Measurements from ENCODE around the gene UBE2V1. TPM values are rescaled to one million over a fixed set of nuclear protein-coding genes. Genes with fewer than 3 reads are reported as not detected.

Gene UBE2V1
- total RNA-seq, 1 donor from 2014 or later: 109 TPM

DNA sequence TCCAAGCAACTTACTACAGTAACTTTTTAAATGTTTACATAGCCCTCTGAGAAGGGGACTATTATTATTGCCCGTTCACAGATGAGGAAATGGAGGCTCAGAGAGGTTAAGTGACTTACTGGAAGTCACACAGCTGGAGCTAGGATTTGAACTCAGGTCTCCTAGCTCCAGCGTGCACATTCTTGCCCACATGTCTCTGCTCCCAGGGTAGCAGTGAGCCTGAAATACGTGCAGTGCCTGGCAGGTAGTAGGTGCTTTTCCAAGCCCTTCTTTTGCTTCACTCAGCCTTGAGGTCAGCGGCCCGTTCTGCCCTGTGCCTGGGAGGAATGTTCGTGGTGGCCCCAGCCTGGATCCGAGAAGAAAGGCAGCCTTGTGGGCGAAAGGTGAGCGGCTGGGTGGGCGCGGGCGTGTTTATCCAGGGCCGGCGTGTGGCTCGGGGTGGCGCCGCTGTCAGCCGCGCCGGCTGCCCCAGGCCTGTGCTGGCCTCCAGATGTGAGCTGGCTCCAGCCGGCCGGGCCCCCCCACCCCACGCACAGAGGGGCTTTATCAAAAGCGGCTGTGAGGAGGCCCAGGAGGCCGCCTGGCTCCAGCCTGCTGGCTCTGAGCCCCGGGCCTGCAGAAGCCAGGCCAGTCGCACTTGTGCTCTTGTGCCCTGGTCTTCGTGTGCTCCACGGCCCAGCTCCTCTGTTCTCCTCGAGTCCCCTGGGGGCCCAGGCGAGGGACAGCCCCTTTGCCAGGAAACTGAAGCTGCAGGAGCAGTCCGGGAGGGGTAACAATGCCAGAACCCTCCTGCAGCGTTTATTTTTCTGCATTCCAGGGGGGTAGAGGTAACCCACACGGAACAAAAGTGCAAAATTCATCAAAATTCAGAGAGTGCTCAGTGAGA, 58.1 kb downstream of the UBE2V1 start:
- DNase-seq (ENCODE audit: low read depth): peak; percentile 44
- no peak overlapping the region for H3K4me3 ChIP-seq (ENCODE audit: low read depth, low read length)
- TF ChIP-seq, protein P1, sequence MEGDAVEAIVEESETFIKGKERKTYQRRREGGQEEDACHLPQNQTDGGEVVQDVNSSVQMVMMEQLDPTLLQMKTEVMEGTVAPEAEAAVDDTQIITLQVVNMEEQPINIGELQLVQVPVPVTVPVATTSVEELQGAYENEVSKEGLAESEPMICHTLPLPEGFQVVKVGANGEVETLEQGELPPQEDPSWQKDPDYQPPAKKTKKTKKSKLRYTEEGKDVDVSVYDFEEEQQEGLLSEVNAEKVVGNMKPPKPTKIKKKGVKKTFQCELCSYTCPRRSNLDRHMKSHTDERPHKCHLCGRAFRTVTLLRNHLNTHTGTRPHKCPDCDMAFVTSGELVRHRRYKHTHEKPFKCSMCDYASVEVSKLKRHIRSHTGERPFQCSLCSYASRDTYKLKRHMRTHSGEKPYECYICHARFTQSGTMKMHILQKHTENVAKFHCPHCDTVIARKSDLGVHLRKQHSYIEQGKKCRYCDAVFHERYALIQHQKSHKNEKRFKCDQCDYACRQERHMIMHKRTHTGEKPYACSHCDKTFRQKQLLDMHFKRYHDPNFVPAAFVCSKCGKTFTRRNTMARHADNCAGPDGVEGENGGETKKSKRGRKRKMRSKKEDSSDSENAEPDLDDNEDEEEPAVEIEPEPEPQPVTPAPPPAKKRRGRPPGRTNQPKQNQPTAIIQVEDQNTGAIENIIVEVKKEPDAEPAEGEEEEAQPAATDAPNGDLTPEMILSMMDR (conservative IDR thresholded peaks at IDR 0.05; ENCODE audit: low read depth, low read length): no peak

DNA sequence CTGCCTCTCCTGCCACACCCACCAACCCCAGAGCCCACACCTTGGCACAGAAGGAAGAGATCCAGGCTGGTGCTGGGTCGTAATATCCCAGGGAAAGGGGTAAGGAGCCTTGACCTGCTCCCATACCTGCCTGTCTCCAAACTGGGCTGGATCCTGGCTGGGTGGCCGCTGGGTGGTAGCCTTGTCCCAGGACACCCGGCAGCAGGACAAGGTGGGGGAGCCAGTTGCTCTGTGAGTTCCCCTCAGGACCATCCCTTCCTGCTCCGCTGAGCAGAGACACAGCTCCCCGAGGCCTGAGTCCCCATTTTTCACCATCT, 58.8 kb downstream of the UBE2V1 start:
- no peak for DNase-seq (ENCODE audit: low read depth)
- TF ChIP-seq, protein P1 (conservative IDR thresholded peaks at IDR 0.05; ENCODE audit: low read depth, low read length): no peak
- H3K4me3 ChIP-seq (ENCODE audit: low read depth, low read length): no peak overlapping the region

DNA sequence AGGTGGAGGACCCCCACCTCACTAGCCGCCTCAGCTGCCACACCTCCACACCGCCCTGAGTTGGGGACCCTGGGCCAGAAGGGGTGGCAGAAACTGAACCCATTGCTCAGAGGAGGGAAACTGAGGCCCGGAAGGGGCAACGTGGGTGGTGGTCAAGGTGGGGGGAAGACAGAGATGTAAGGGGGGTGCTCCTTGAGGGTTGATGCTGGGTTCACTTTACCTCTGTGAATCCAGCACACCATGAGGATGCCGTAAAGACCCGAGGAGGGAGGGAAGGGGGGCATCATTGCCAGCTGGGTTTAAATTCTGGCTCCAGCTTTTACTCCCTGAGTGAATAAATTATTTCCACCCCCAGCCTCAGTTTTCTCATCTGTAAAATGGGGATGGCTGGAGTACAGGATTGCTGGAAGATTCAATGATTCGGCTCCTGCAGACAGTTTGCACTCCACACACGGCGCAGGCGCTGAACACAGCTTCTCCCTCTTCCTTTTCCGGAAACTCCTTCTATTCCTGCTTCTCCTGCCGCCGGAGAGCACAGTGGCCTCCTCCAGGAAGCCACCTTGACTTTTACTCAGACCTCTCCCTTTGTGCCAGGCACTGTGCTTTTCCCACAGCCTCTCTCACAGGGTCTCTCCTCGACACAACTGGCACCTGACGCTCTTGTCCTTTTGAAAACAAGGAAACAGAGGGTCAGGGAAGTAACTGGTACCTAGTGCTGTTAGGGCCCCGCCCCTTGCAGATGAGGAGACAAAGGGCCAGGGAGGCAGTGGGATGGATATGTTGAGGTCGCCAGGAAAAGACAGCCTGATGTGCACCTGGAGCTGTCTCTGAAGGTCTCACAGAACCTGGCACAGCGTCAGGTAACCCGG, 59.4 kb downstream of the UBE2V1 start:
- H3K4me3 ChIP-seq (ENCODE audit: low read depth, low read length): no peak overlapping the region
- DNase-seq (ENCODE audit: low read depth): no peak
- TF ChIP-seq, protein P1 (conservative IDR thresholded peaks at IDR 0.05; ENCODE audit: low read depth, low read length): no peak

DNA sequence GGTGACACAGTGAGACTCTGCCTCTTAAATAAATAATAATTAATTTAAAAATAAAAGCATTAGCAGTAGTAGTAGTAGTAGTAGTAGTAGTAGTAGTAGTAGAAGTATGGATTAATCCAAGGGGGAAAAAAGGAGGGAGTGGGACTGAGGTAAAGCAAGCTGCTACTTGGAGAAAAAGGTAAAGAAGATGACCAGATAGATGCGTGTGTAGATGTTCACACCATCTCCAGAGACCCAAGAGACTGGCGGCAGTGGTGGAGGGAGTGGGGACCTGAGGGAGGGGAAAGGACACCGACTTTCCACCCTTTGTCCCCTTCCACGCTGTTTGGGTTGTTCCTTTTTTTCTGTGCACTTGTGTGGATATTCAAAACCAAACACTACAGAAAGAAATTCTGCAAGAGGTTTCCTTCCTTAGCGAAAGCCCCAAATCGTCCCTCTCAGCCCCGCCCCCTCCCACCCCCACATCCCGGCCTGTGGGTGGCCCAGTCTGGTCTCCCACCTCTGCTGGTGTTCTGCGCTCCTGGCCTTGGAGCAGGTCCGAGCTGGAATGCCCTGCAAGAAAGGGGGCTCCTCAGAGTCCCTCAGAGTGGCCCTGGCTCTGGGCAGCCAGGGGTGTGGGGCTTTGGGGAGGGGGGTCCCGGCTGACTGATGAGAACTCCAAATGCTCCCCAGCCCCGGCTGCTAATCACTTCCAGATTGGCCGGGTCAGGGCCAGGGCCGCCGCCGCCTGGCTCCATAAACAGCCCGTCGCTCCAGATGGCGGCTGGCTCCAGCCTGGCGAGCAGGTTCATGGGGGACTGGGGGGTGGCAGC, 60.2 kb downstream of the UBE2V1 start:
- no peak for DNase-seq (ENCODE audit: low read depth)
- H3K4me3 ChIP-seq (ENCODE audit: low read depth, low read length): no peak overlapping the region
- TF ChIP-seq, protein P1 (conservative IDR thresholded peaks at IDR 0.05; ENCODE audit: low read depth, low read length): no peak

DNA sequence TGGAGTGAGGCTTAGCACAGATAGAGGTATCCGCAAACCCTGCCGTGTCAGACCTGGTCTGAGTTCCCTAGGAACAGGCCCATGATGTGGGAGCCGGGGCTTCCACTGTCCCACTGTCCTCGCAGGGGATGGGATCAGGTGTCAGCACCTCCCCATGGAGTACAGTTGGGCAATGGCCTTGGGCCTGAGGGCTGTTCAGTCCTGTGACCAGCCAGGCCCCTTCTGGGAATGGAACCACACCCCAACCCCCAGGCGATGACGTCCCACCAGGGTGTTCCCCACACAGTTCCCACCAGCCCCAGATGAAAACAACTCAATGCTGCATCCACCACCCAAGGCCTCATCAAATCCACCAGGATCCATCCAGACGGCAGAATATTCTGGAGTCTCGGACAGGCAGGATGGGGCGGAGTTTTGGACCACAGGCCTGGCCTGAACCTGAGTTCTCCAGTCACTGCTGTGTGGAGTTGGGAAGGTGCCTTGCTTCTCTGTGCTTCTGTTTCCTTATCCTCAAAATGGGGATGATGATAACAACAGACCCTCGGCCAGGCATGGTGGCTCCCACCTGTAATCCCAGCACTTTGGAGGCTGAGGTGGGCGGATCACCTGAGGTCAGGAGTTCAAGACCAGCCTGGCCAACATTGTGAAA, 62.2 kb downstream of the UBE2V1 start:
- no peak overlapping the region for H3K4me3 ChIP-seq (ENCODE audit: low read depth, low read length)
- TF ChIP-seq, protein P1 (conservative IDR thresholded peaks at IDR 0.05; ENCODE audit: low read depth, low read length): no peak
- DNase-seq (ENCODE audit: low read depth): no peak

DNA sequence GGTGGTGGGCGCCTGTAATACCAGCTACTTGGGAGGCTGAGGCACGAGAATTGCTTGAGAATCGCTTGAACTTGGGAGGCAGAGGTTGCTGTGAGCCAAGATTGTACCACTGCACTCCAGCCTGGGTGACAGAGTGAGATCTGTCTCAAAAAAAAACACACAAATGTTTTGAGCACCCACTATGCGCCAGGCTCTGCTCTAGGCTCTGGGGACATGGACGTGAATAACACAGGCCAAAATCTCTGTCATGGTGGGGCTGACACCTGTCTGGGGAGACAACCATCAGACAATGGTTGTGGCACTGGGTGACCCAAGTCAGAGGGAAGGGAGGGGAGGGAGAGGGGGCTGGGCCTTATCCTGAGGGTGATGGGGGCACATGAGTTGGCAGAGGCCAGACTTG, 62.7 kb downstream of the UBE2V1 start:
- no peak overlapping the region for H3K4me3 ChIP-seq (ENCODE audit: low read depth, low read length)
- no peak for DNase-seq (ENCODE audit: low read depth)
- TF ChIP-seq, protein P1 (conservative IDR thresholded peaks at IDR 0.05; ENCODE audit: low read depth, low read length): no peak
